CD4-positive, alpha-beta T cell (primary cell): ENCODE measurements around the gene TFAP2E. TPM values are rescaled to one million over a fixed set of nuclear protein-coding genes. Genes with fewer than 3 reads are reported as not detected.

Experiments
- ATAC-seq: fragments of 200-7000 bp; cut with Tn5 transposase; one replicate; pipeline ENCODE4 v1.10.0; 2022; ENCODE audit warnings: mild to moderate bottlenecking; ENCODE audit not compliant: poor library complexity
- CTCF ChIA-PET: fragments of 350-600 bp; sonication (Branson Sonifier 250); formaldehyde crosslinking; loops from one replicate; lab custom pipeline; 2021; ENCODE audit warnings: antibody characterized with exemption, inconsistent platforms; lab: Charles Lee
- POLR2A ChIA-PET: fragments of 350-600 bp; sonication (Branson Sonifier 250); formaldehyde crosslinking; loops from one replicate; lab custom pipeline; 2021; ENCODE audit warnings: antibody characterized with exemption, inconsistent platforms; lab: Charles Lee
- DNase-seq, 14 experiments: peaks; one replicate each; pipeline ENCODE4 v3.0.0-alpha.2; 2013 to 2020; ENCODE audit warnings: mixed read lengths in 2 of 14
- H3K27ac ChIP-seq, 2 donors: one replicate each; pipeline versions ENCODE4 v1.5.1 to v1.7.0; 2013; ENCODE audit warnings: low read length in 2 of 2, low read depth in 1 of 2, mild to moderate bottlenecking in 1 of 2
- H3K27me3 ChIP-seq, 2 experiments: 1 replicate in 1 of 2; 2 replicates in 1 of 2; pipeline versions ENCODE4 v1.6.1 to v1.7.0; 2013; ENCODE audit warnings: low read length in 2 of 2, control low read depth in 1 of 2, mild to moderate bottlenecking in 1 of 2, moderate library complexity in 1 of 2; ENCODE audit not compliant: insufficient read depth in 2 of 2, control insufficient read depth in 1 of 2
- H3K36me3 ChIP-seq: one replicate; pipeline ENCODE4 v1.6.1; 2013; ENCODE audit warnings: low read length, control low read depth; ENCODE audit not compliant: insufficient read depth
- H3K4me1 ChIP-seq: one replicate; pipeline ENCODE4 v1.6.1; 2013; ENCODE audit warnings: low read length, control low read depth; ENCODE audit not compliant: insufficient read depth
- H3K4me3 ChIP-seq: one replicate; pipeline ENCODE4 v1.5.1; 2013; ENCODE audit warnings: mild to moderate bottlenecking, low read length, moderate library complexity
- H3K9me3 ChIP-seq, 2 experiments: 1 replicate in 1 of 2; 2 replicates in 1 of 2; pipeline versions ENCODE4 v1.6.1 to v1.7.0; 2013; ENCODE audit warnings: low read length in 2 of 2, mild to moderate bottlenecking in 2 of 2, control low read depth in 1 of 2, moderate library complexity in 1 of 2; ENCODE audit not compliant: control insufficient read depth in 1 of 2, insufficient read depth in 1 of 2
- H3K27ac Mint-ChIP-seq: one replicate; pipeline ENCODE4 v1.8.0; 2020; ENCODE audit warnings: mixed read lengths
- H3K27me3 Mint-ChIP-seq: one replicate; pipeline ENCODE4 v1.8.0; 2021; ENCODE audit warnings: mixed read lengths
- H3K36me3 Mint-ChIP-seq: one replicate; pipeline ENCODE4 v1.8.0; 2021; ENCODE audit warnings: low read depth, mixed read lengths
- H3K4me1 Mint-ChIP-seq: one replicate; pipeline ENCODE4 v1.8.0; 2021; ENCODE audit warnings: low read depth, mixed read lengths
- H3K4me3 Mint-ChIP-seq: one replicate; pipeline ENCODE4 v1.8.0; 2020; ENCODE audit warnings: mild to moderate bottlenecking, mixed read lengths
- H3K9me3 Mint-ChIP-seq: one replicate; pipeline ENCODE4 v1.8.0; 2020; ENCODE audit warnings: mixed read lengths
- intact Hi-C, 2 experiments: fragments of 100-400 bp; cut with DNase I in 1 of 2; cut with micrococcal nuclease in 1 of 2; formaldehyde crosslinking; loops; one replicate each; pipeline versions ENCODE4 v1.15.1 to v1.9.0; 2023 to 2025; cut with DNase I, micrococcal nuclease
- total RNA-seq, 174 experiments: library from RNA in 2 of 174; stranded (reverse) in 2 of 174; gene quantifications; one replicate each; pipeline ENCODE4 v1.2.3 and lab custom pipeline; 2021 to 2026
- TF ChIP-seq, protein P1 (sequence below): fragments of 200-600 bp; IDR thresholded peaks from one replicate; pipeline ENCODE4 v1.8.0; 2022; ENCODE audit warnings: antibody characterized with exemption, mild to moderate bottlenecking

Gene TFAP2E
- total RNA-seq, 2 experiments from 2014 or later: 3.0 to 3.8 TPM

GRCh38 chr1:35560256-35561225 lies 12.6 kb upstream of the TFAP2E start:
- Mint-ChIP-seq H3K27me3 (no peaks in the 10 kb centered on the region), H3K27ac (peak overlapping the region; percentile 97), H3K36me3 (peaks cover 62% of the 10 kb centered on the region), H3K4me1 (peaks cover 57% of the 10 kb centered on the region), H3K4me3 (peak overlapping the region; percentile 73), H3K9me3 (no peaks in the 10 kb centered on the region)
- Histone ChIP-seq H3K36me3 (peaks cover 19% of the 10 kb centered on the region), H3K4me1 (peaks cover 54% of the 10 kb centered on the region), H3K27me3 (no peaks in the 10 kb centered on the region), H3K4me3 (no peak overlapping the region), H3K27ac (no peak overlapping the region), H3K9me3 (no peaks in the 10 kb centered on the region)
- ChIA-PET POLR2A (interaction anchor here (1.0 to 2.1 kb wide), 4 partner anchors 17 to 110 kb away, joined by 3 to 5 read pairs (median 4); no protein-coding TSS in a partner anchor), CTCF (interaction anchor here (2.5 kb wide), 1 partner anchor 109 kb away, joined by 11 read pairs; no protein-coding TSS in a partner anchor)
- DNase-seq (no peak), ATAC-seq (no peak)
- TF ChIP-seq, protein P1, sequence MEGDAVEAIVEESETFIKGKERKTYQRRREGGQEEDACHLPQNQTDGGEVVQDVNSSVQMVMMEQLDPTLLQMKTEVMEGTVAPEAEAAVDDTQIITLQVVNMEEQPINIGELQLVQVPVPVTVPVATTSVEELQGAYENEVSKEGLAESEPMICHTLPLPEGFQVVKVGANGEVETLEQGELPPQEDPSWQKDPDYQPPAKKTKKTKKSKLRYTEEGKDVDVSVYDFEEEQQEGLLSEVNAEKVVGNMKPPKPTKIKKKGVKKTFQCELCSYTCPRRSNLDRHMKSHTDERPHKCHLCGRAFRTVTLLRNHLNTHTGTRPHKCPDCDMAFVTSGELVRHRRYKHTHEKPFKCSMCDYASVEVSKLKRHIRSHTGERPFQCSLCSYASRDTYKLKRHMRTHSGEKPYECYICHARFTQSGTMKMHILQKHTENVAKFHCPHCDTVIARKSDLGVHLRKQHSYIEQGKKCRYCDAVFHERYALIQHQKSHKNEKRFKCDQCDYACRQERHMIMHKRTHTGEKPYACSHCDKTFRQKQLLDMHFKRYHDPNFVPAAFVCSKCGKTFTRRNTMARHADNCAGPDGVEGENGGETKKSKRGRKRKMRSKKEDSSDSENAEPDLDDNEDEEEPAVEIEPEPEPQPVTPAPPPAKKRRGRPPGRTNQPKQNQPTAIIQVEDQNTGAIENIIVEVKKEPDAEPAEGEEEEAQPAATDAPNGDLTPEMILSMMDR: no peak
- intact Hi-C loops: loop anchor here in 1 of 2 experiments (5.0 kb wide), 1 partner anchor 358 kb away; no protein-coding TSS in a partner anchor

DNA sequence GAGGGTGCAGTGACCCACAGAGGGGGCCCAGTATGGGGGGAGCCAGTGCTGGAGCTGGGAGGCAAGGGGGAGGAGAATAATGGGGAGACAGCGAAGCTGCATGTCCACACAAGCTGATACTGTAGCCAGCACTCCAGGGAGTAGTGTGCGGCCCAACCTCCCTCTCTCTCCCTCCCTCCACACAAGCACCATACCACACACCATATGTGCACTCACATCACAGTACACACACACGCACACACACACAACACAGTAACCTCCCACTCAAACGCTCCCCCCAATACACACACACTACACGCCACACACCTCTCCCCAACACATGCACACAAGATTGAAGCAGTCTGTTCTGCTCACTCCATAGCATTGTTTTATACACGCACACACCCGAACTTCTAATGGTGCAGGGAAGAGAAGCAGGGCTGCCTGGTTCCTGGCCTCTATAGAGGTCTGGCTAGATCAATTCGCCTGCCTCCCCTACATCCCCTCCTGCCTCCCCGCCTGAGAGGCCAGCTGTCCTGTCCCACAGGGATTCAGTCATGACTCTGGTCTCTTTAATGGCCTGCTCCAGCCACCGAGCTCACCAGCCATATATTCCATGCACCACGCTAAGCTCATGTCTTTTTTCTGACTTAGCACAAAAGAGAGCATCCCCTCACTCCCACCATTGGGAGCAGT lies 11.7 kb upstream of the TFAP2E start:
- no peaks in the 10 kb centered on the region for H3K27me3 Mint-ChIP-seq
- peak overlapping the region; percentile 62 for H3K4me3 Mint-ChIP-seq
- H3K27me3 ChIP-seq: no peaks in the 10 kb centered on the region
- H3K9me3 Mint-ChIP-seq: no peaks in the 10 kb centered on the region
- no peak overlapping the region for H3K27ac ChIP-seq
- H3K9me3 ChIP-seq: no peaks in the 10 kb centered on the region
- no peak for DNase-seq
- CTCF ChIA-PET: interaction anchor here (2.5 kb wide), 1 partner anchor 110 kb away, joined by 11 read pairs; no protein-coding TSS in a partner anchor
- H3K36me3 Mint-ChIP-seq: peaks cover 55% of the 10 kb centered on the region
- H3K36me3 ChIP-seq: peaks cover 19% of the 10 kb centered on the region
- POLR2A ChIA-PET: interaction anchor here (0.8 to 2.1 kb wide), 3 partner anchors 16 to 113 kb away, joined by 3 to 5 read pairs (median 3); no protein-coding TSS in a partner anchor
- H3K4me3 ChIP-seq: no peak overlapping the region
- ATAC-seq: no peak
- peaks cover 45% of the 10 kb centered on the region for H3K4me1 ChIP-seq
- peaks cover 48% of the 10 kb centered on the region for H3K4me1 Mint-ChIP-seq
- intact Hi-C loops: loop anchor here in 1 of 2 experiments (5.0 kb wide), 1 partner anchor 359 kb away; no protein-coding TSS in a partner anchor
- TF ChIP-seq, protein P1: no peak
- H3K27ac Mint-ChIP-seq: peak overlapping the region; percentile 52
